ENCODE results near the gene SPATS2L.

SPATS2L gene

GRCh38 chr2:200306196-200306930 is at the start of gene SPATS2L:
Gene SPATS2L (plus strand): TSS chr2:200306693. CDS start chr2:200389245, 82,552 bp downstream.
- DNase-seq (ENCODE audit: low spot score): no peak

- no peak for DNase-seq (ENCODE audit: low spot score)
Measured at GRCh38 chr2:200257570-200257969, 48.9 kb upstream of the SPATS2L start.

- DNase-seq (ENCODE audit: low spot score): no peak
Measured at GRCh38 chr2:200258081-200258480, 48.4 kb upstream of the SPATS2L start.

GRCh38 chr2:200258881-200259576 is 47.5 kb upstream of the SPATS2L start:
- no peak for DNase-seq (ENCODE audit: low spot score)

GRCh38 chr2:200259577-200259957 is 46.9 kb upstream of the SPATS2L start:
- DNase-seq (ENCODE audit: low spot score): no peak

- no peak for DNase-seq (ENCODE audit: low spot score)
Measured at GRCh38 chr2:200262047-200262446, 44.4 kb upstream of the SPATS2L start.

GRCh38 chr2:200263279-200263678 is 43.2 kb upstream of the SPATS2L start:
- no peak for DNase-seq (ENCODE audit: low spot score)

GRCh38 chr2:200264631-200265030 is 41.9 kb upstream of the SPATS2L start:
- DNase-seq (ENCODE audit: low spot score): no peak

GRCh38 chr2:200266406-200266805 is 40.1 kb upstream of the SPATS2L start:
- DNase-seq (ENCODE audit: low spot score): no peak

GRCh38 chr2:200267350-200267749 is 39.1 kb upstream of the SPATS2L start:
- DNase-seq (ENCODE audit: low spot score): no peak

GRCh38 chr2:200270732-200271131 is 35.8 kb upstream of the SPATS2L start:
- no peak for DNase-seq (ENCODE audit: low spot score)

- no peak for DNase-seq (ENCODE audit: low spot score)
Measured at GRCh38 chr2:200272320-200272719, 34.2 kb upstream of the SPATS2L start.

GRCh38 chr2:200274116-200275075 is 32.1 kb upstream of the SPATS2L start:
- no peak for DNase-seq (ENCODE audit: low spot score)

- no peak for DNase-seq (ENCODE audit: low spot score)
Measured at GRCh38 chr2:200275295-200276013, 31.0 kb upstream of the SPATS2L start.

GRCh38 chr2:200276472-200276871 is 30.0 kb upstream of the SPATS2L start:
- DNase-seq (ENCODE audit: low spot score): no peak

GRCh38 chr2:200278694-200279316 is 27.7 kb upstream of the SPATS2L start:
- DNase-seq (ENCODE audit: low spot score): no peak

GRCh38 chr2:200279857-200280256 is 26.6 kb upstream of the SPATS2L start:
- no peak for DNase-seq (ENCODE audit: low spot score)

GRCh38 chr2:200286578-200286977 is 19.9 kb upstream of the SPATS2L start:
- DNase-seq (ENCODE audit: low spot score): no peak

GRCh38 chr2:200288670-200289429 is 17.6 kb upstream of the SPATS2L start:
- DNase-seq (ENCODE audit: low spot score): no peak

GRCh38 chr2:200296118-200296517 is 10.4 kb upstream of the SPATS2L start:
- no peak for DNase-seq (ENCODE audit: low spot score)

- DNase-seq (ENCODE audit: low spot score): no peak
Measured at GRCh38 chr2:200297100-200297499, 9.4 kb upstream of the SPATS2L start.
